AG08396 (cell line): Measurements from ENCODE around the gene R3HDML.

Experiments
- DNase-seq: peaks from one replicate; pipeline ENCODE4 v3.0.0; 2012; ENCODE audit warnings: low spot score, mixed read lengths

The R3HDML gene

GRCh38 chr20:44364068-44364467 is 27.2 kb downstream of the R3HDML start:
- DNase-seq = no peak

- DNase-seq = no peak
Measured at GRCh38 chr20:44364780-44365179, 27.9 kb downstream of the R3HDML start.

GRCh38 chr20:44367746-44368145 is 30.9 kb downstream of the R3HDML start:
- DNase-seq = no peak

- no peak for DNase-seq
Measured at GRCh38 chr20:44370639-44371218, 33.9 kb downstream of the R3HDML start.

GRCh38 chr20:44382641-44383040 is 45.8 kb downstream of the R3HDML start:
- DNase-seq = no peak

- DNase-seq = peak; percentile 66
Measured at GRCh38 chr20:44384423-44385027, 47.7 kb downstream of the R3HDML start.

GRCh38 chr20:44388466-44389023 is 51.7 kb downstream of the R3HDML start:
- peak; percentile 84 for DNase-seq

- DNase-seq = no peak
Measured at GRCh38 chr20:44389871-44390270, 53.0 kb downstream of the R3HDML start.

GRCh38 chr20:44390280-44390679 is 53.4 kb downstream of the R3HDML start:
- DNase-seq = no peak

- no peak for DNase-seq
Measured at GRCh38 chr20:44392088-44392775, 55.4 kb downstream of the R3HDML start.

GRCh38 chr20:44392776-44393607 is 56.1 kb downstream of the R3HDML start:
- no peak for DNase-seq

- DNase-seq = no peak
Measured at GRCh38 chr20:44393608-44394451, 57.0 kb downstream of the R3HDML start.

GRCh38 chr20:44394452-44394701 is 57.5 kb downstream of the R3HDML start:
- DNase-seq = no peak

- no peak for DNase-seq
Measured at GRCh38 chr20:44394702-44395460, 58.0 kb downstream of the R3HDML start.

GRCh38 chr20:44395461-44396340 is 58.9 kb downstream of the R3HDML start:
- no peak for DNase-seq

GRCh38 chr20:44396369-44397130 is 59.7 kb downstream of the R3HDML start:
- no peak for DNase-seq

- DNase-seq = no peak
Measured at GRCh38 chr20:44398335-44398734, 61.5 kb downstream of the R3HDML start.

GRCh38 chr20:44399446-44399845 is 62.6 kb downstream of the R3HDML start:
- DNase-seq = no peak

GRCh38 chr20:44400671-44400969 is 63.8 kb downstream of the R3HDML start:
- no peak for DNase-seq
